GM12878 (cell line): ENCODE measurements around the gene TENT5A. TPM values are rescaled to one million over a fixed set of nuclear protein-coding genes. Genes with fewer than 3 reads are reported as not detected.
"Not testable (repeated sequence)": the region's sequence is repeated elsewhere in the genome, so short reads cannot be mapped to it uniquely, and the experiment has no call there.

Experiments
- ATAC-seq: fragments of 200-7000 bp; cut with Tn5 transposase; 3 replicates; pipeline ENCODE4 v1.9.1; 2020; ENCODE audit warnings: mild to moderate bottlenecking, moderate library complexity
- BruUV-seq: library from RNA; stranded (reverse); fragments of 400-500 nt; replicated peaks from 2 replicates; lab custom pipeline; 2021; lab: Mats Ljungman, UMichigan
- CTCF ChIA-PET: fragments of 300-600 bp; sonication (Branson Sonifier 250); formaldehyde crosslinking; extraction: SDS; loops from one replicate; lab custom pipeline; 2021; ENCODE audit warnings: inconsistent platforms; lab: Yijun Ruan, JAX
- POLR2A ChIA-PET: fragments of 350-600 bp; formaldehyde crosslinking; extraction: SDS; loops from one replicate; lab custom pipeline; 2021; ENCODE audit warnings: inconsistent platforms; lab: Charles Lee
- RAD21 ChIA-PET: fragments of 300-600 bp; sonication (Branson Sonifier 250); formaldehyde crosslinking; loops from one replicate; lab custom pipeline; 2023; ENCODE audit warnings: antibody characterized with exemption; ENCODE audit not compliant: unreplicated experiment; lab: Charles Lee
- SMC1A ChIA-PET: fragments of 300-600 bp; sonication (Branson Sonifier 250); formaldehyde crosslinking; loops from one replicate; lab custom pipeline; 2023; ENCODE audit not compliant: unreplicated experiment, uncharacterized antibody; lab: Charles Lee
- DNase-seq: peaks from one replicate; pipeline ENCODE4 v3.0.0-alpha.2; 2011; ENCODE audit warnings: low read depth, low spot score
- FAIRE-seq: peaks from 3 replicates; lab custom pipeline; 2011; peaks lifted over from hg19 to GRCh38; lab: Jason Lieb, UNC
- H2AFZ ChIP-seq: 2 replicates; pipeline ENCODE4 v1.6.0; 2011; ENCODE audit warnings: low read depth, low read length, control low read depth; ENCODE audit not compliant: control insufficient read depth
- H3K27ac ChIP-seq: 2 replicates; pipeline ENCODE4 v1.5.1; 2011; ENCODE audit warnings: control low read depth; ENCODE audit not compliant: control insufficient read depth, insufficient read depth
- H3K27me3 ChIP-seq, 2 experiments: replicated peaks in 1 of 2; 2 replicates each; pipeline versions ENCODE4 v1.6.0 to v1.6.1; 2011; ENCODE audit warnings: low read length in 1 of 2; ENCODE audit not compliant: control insufficient read depth in 2 of 2, insufficient read depth in 2 of 2
- H3K36me3 ChIP-seq, 2 experiments: 2 replicates each; pipeline ENCODE4 v1.5.1; 2011; ENCODE audit warnings: low read length in 1 of 2; ENCODE audit not compliant: control insufficient read depth in 2 of 2, insufficient read depth in 2 of 2
- H3K4me1 ChIP-seq: 2 replicates; pipeline ENCODE4 v1.6.1; 2011; ENCODE audit warnings: mild to moderate bottlenecking, low read length, moderate library complexity, mixed read lengths; ENCODE audit not compliant: control insufficient read depth, insufficient read depth
- H3K4me2 ChIP-seq: 2 replicates; pipeline ENCODE4 v1.6.0; 2011; ENCODE audit warnings: control low read depth; ENCODE audit not compliant: control insufficient read depth, insufficient read depth
- H3K4me3 ChIP-seq: fragments of 200-600 bp; sonication (generic); 2 replicates; pipeline ENCODE4 v1.5.1; 2016
- H3K79me2 ChIP-seq: 2 replicates; pipeline ENCODE4 v1.6.0; 2011; ENCODE audit warnings: low read length; ENCODE audit not compliant: control insufficient read depth, insufficient read depth
- H3K9ac ChIP-seq: 2 replicates; pipeline ENCODE4 v1.8.0; 2011; ENCODE audit warnings: low read length, control low read depth, mixed read lengths; ENCODE audit not compliant: control insufficient read depth, insufficient read depth
- H3K9me3 ChIP-seq: replicated peaks from 3 replicates; pipeline ENCODE4 v1.5.1; 2011; ENCODE audit warnings: mild to moderate bottlenecking, low read length; ENCODE audit not compliant: control insufficient read depth, insufficient read depth
- H4K20me1 ChIP-seq: 2 replicates; pipeline ENCODE4 v1.6.0; 2011; ENCODE audit not compliant: control insufficient read depth, insufficient read depth
- BHLHE40 ChIP-seq, 2 experiments: fragments of 450-650 bp in 1 of 2; IDR thresholded peaks; 2 replicates each; pipeline ENCODE4 v1.6.1; 2011 to 2017; ENCODE audit warnings: low read depth in 2 of 2, borderline replicate concordance in 1 of 2, improper control_type of control experiment in 1 of 2, low read length in 1 of 2, mild to moderate bottlenecking in 1 of 2
- SIX5 ChIP-seq: IDR thresholded peaks from 2 replicates; pipeline ENCODE4 v1.6.1; 2011; ENCODE audit warnings: mild to moderate bottlenecking, low read depth, low read length, moderate library complexity; ENCODE audit not compliant: severe bottlenecking
- STAT3 ChIP-seq: IDR thresholded peaks from 2 replicates; pipeline ENCODE4 v1.6.1; 2011; ENCODE audit warnings: low read depth, low read length, improper control_type of control experiment
- TARDBP ChIP-seq: IDR thresholded peaks from 2 replicates; pipeline ENCODE4 v1.6.1; 2016; ENCODE audit warnings: borderline replicate concordance
- ZNF274 ChIP-seq: IDR thresholded peaks from one replicate; pipeline ENCODE4 v1.8.0; 2011; ENCODE audit not compliant: insufficient read length, insufficient read depth
- ZNF384 ChIP-seq: IDR thresholded peaks from 2 replicates; pipeline ENCODE4 v1.6.1; 2012; ENCODE audit warnings: low read depth, mild to moderate bottlenecking, low read length, improper control_type of control experiment, borderline replicate concordance
- WGBS: methylation state at CpG from one replicate; pipeline ENCODE4 v1.1.6; 2016; ENCODE audit warnings: low lambda C conversion rate; ENCODE audit not compliant: insufficient replicate concordance, insufficient coverage; ENCODE audit errors: missing lambda C conversion rate; 5-methylcytosine and 5-hydroxymethylcytosine counted together
- in situ Hi-C: fragments of 300-500 bp; cut with MboI; formaldehyde crosslinking; loops from 9 replicates; pipeline ENCODE4 v1.14.3; 2018; ENCODE audit warnings: mixed read lengths
- intact Hi-C: fragments of 100-400 bp; cut with micrococcal nuclease; formaldehyde crosslinking; loops from one replicate; pipeline ENCODE4 v1.14.2; 2022; ENCODE audit not compliant: unreplicated experiment
- polyA plus RNA-seq, 11 experiments: library from polyadenylated mRNA; depleted of rRNA in 4 of 11; unstranded in 6 of 11; stranded (reverse) in 5 of 11; fragments of >200 nt; fragmentation: Nextera tagmentation in 4 of 11; fragmentation: Illumina TruSeq in 1 of 11; extraction: Ambion mirVana in 4 of 11; extraction: Trizol in 1 of 11; gene quantifications; 1 replicate in 1 of 11; 2 replicates in 10 of 11; pipeline versions ENCODE4 v1.2.1 to v1.2.3, GENCODE V29; 2011 to 2016; ENCODE audit warnings: inconsistent platforms in 2 of 11, missing spikeins in 2 of 11, low read depth in 1 of 11
- total RNA-seq, 4 experiments: library from RNA; depleted of rRNA in 3 of 4; stranded (reverse); fragments of >200 nt in 3 of 4; fragmentation: Illumina TruSeq in 1 of 4; extraction: Trizol in 1 of 4; gene quantifications; 2 replicates each; pipeline versions ENCODE4 v1.2.1 to v1.2.3, GENCODE V29; 2013 to 2021

Gene TENT5A
- total and polyA plus RNA-seq, 10 of the 15 experiments (the other 5 are each of a cell fraction or from before 2014, with no cell fraction given): 0.25 to 9.6 (median 0.48) TPM

GRCh38 chr6:81777586-81778268, 25.2 kb upstream of the TENT5A start:
- Histone ChIP-seq H3K9me3 (no peaks in the 10 kb centered on the region; the same call in 2 of the 3 replicates), H3K27ac (no peak overlapping the region), H3K4me3 (no peak overlapping the region), H3K9ac (no peak overlapping the region), H3K27me3 (no peaks in the 10 kb centered on the region), H3K36me3 (no peaks in the 10 kb centered on the region), H3K79me2 (no peaks in the 10 kb centered on the region), H2AFZ (no peak overlapping the region), H4K20me1 (no peaks in the 10 kb centered on the region), H3K4me2 (no peak overlapping the region), H3K4me1 (no peaks in the 10 kb centered on the region)
- intact Hi-C loops (no loop called here), in situ Hi-C loops (no loop called here)
- ATAC-seq (no peak), FAIRE-seq (no peak), DNase-seq (no peak)
- BruUV-seq: no TSS peak
- WGBS: 49% methylated on average over 2 of the region's 2 CpGs
- SMC1A ChIA-PET: no interaction called here
- CTCF ChIA-PET: no interaction called here
- RAD21 ChIA-PET: interaction anchor here (0.6 kb wide), 1 partner anchor 96 kb away, joined by 3 read pairs; no protein-coding TSS in a partner anchor
- TF ChIP-seq STAT3 (no peak), SIX5 (no peak), ZNF384 (no peak), BHLHE40 (IDR thresholded peaks at IDR 0.05; ENCODE audit: borderline replicate concordance in 1 of 2, low read depth in 2 of 2, low read length in 1 of 2) (no peak), TARDBP (no peak), ZNF274 (no peak)
- POLR2A ChIA-PET: no interaction called here

- H3K4me2 ChIP-seq, H3K27me3 ChIP-seq, CTCF ChIA-PET, H3K27ac ChIP-seq, FAIRE-seq, BruUV-seq, RAD21 ChIA-PET, DNase-seq, H4K20me1 ChIP-seq, H3K36me3 ChIP-seq, in situ Hi-C loops, ATAC-seq, H3K9ac ChIP-seq, H3K9me3 ChIP-seq, SMC1A ChIA-PET, H3K79me2 ChIP-seq, H3K4me3 ChIP-seq, H3K4me1 ChIP-seq, intact Hi-C loops, H2AFZ ChIP-seq: not testable (repeated sequence)
- POLR2A ChIA-PET: interaction anchor here (0.7 kb wide), 1 partner anchor 104 kb away, joined by 3 read pairs; no protein-coding TSS in a partner anchor
- WGBS: 8% methylated on average over 3 of the region's 4 CpGs
Observed at GRCh38 chr6:81776219-81776618, 23.7 kb upstream of the TENT5A start.
